GM18951 (cell line): ENCODE data around the gene CHRNA3.

Experiments
- POLR2A ChIP-seq: IDR thresholded peaks from 4 replicates; pipeline ENCODE4 v1.6.1; 2011; ENCODE audit warnings: mild to moderate bottlenecking; ENCODE audit not compliant: insufficient read length, insufficient read depth; ENCODE audit errors: extremely low read depth
- in situ Hi-C: fragments of 300-500 bp; cut with MboI; formaldehyde crosslinking; loops from one replicate; pipeline ENCODE4 v1.12.0; 2022; ENCODE audit warnings: low sequenced_read_pairs, mixed read lengths, inconsistent platforms; ENCODE audit not compliant: unreplicated experiment

Gene CHRNA3

GRCh38 chr15:78630886-78631633, 10.3 kb upstream of the CHRNA3 start:
- in situ Hi-C loops = no loop called here
- TF ChIP-seq POLR2A = no peak

DNA sequence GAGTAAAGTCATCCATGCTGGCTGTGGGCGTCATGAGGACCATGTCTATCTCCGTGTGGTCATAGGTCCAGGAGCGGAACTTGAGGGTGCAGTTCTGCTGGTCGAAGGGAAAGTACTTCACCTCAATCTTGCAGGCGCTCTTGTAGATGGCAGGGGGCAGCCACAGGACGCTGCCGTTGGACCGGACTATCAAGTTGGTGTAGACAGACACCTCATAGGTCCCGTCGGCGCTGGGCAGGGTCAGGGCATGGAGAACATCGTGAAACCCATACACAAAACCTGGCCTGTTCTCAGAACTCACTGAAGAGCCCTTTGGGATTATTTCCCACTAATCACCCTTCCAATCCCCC, 8.9 kb upstream of the CHRNA3 start:
- in situ Hi-C loops = no loop called here
- no peak for TF ChIP-seq POLR2A

GRCh38 chr15:78629031-78629715, 8.4 kb upstream of the CHRNA3 start:
- in situ Hi-C loops = no loop called here
- TF ChIP-seq POLR2A = no peak

- in situ Hi-C loops = no loop called here
- no peak for TF ChIP-seq POLR2A
Measured at GRCh38 chr15:78628227-78628626, 7.4 kb upstream of the CHRNA3 start.

DNA sequence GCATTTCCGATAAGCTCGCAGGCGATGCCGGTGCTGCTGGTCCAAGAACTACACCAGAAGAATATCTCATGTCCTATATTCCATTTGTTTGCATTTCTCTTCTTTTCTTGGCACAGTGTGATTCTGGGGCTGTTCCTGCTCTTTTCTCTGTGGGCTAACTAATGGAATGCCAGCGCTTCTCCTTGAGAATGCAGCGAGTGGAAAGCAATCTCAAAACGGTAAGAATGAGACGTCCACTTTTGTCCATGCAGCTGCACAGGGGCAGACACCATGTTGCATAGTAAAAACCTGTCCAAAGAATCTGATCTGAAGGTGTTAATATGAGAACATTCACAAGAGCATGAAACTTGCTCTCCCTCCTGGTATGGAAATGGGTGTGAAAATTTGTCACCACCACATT, 6.6 kb upstream of the CHRNA3 start:
- in situ Hi-C loops = no loop called here
- TF ChIP-seq POLR2A = no peak

GRCh38 chr15:78626381-78626995, 5.7 kb upstream of the CHRNA3 start:
- no peak for TF ChIP-seq POLR2A
- in situ Hi-C loops = no loop called here

DNA sequence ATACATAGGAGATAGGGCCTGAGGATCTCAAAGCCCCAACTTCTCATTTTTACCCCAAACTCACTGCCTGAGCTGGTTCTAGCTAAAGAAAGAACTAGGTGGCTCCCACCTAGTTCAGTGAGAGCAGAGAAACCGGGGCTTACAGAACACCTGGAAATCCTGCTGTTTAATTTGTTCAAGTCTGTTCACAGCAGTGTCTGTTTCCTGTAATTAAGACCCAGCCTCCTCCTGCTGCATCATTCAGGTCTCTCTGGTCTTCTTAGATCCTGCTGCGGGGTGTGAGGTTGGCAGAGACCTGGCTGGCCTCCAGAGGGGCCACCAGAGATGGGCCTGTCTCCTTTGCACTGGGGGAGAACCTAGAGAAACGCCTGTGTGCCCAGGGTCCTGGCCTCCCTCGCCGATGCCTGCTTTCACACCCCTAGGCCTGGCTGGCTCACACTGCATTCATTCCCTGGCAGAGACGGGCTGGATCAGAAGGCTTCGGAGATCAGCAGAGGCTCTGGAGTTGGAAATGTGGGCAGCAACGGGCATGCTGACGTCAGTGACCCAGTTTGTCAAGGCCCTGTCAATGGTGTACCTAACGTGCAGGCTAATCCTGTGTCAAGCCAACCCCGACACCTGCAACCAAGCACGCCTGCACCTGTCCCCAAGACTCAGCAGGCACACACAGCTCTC, 4.9 kb upstream of the CHRNA3 start:
- TF ChIP-seq POLR2A = no peak
- in situ Hi-C loops = no loop called here

- TF ChIP-seq POLR2A = no peak
- in situ Hi-C loops = no loop called here
Measured at GRCh38 chr15:78624651-78625590, 4.1 kb upstream of the CHRNA3 start.

DNA sequence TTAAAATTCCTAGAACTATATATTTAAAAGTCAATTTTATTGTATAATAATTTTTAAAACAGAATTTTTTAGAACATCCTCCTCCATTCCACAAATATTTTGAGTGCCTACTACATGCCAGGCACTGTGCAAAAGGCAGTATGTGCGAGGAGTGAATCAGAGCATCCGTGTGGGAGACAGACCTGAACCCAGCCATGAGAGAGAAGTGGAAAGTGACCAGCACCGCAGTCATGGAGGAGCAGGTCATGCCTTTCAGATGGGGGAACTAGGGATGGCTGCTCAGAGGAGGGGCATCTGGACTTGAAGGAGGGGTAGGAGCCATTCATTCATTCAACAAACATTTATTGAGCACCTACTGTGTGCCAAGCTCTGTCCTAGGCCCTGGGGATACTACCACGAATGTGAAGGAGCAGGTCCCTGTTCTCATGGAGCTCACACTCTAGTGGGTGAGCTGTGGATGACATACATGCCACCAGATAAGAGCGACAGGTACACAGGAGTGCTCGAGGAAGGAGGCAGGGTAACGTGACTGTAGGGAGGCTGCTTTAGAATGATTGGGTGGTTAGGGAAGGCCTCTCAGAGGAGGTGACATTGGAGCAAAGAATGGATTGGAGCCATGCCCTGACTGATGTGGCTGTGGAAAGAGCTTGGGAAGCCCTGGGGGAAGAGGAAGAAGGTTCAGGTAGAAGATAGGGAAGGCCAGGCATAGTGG, 3.1 kb upstream of the CHRNA3 start:
- TF ChIP-seq POLR2A = no peak
- in situ Hi-C loops = no loop called here

GRCh38 chr15:78621810-78622402, 1.1 kb upstream of the CHRNA3 start:
- no peak for TF ChIP-seq POLR2A
- in situ Hi-C loops = no loop called here

DNA sequence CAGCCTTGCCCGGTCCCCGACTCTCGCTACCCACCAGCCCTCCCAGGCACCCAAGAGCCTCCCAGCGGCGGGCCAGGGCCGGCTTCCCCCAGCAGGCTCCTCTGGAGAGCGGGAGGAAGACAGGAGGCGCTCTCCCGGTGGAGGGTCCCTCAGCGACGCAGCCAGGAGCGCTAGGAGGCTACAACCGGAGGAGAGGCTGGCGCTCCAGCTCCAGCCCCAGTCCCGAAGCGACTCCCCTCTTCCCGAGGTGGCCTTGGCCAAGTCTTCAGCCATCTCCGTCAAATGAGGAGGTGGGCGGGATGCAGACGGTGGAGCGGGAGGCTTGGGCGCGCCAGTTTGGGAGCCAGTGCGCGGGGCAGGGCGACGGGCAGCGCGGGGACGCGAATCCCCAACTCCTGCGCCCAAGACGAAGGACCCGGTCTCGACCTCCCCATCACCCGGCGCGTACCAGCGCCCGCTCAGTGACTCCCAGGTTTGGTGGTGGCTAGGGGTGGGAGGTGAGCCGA, 722 bp downstream of the CHRNA3 start:
- TF ChIP-seq POLR2A = no peak
- in situ Hi-C loops = no loop called here
